HG03280 (cell line): ENCODE measurements around the gene MRPL36.
A peak's percentile ranks its signal among the peaks of the same experiment; 100 is the strongest.

ENCODE experiments used
- ATAC-seq: cut with Tn5 transposase; IDR thresholded peaks from one replicate; pipeline ENCODE4 v1.9.1; 2021; ENCODE audit warnings: mild to moderate bottlenecking, moderate library complexity; ENCODE audit not compliant: unreplicated experiment

The MRPL36 gene

GRCh38 chr5:1782385-1783215 lies 17.0 kb downstream of the MRPL36 start:
- ATAC-seq: no peak

- ATAC-seq: no peak
These were observed 17.8 kb downstream of the MRPL36 start for GRCh38 chr5:1781726-1782384.

- ATAC-seq: no peak
These were observed 18.5 kb downstream of the MRPL36 start for GRCh38 chr5:1781107-1781506.

GRCh38 chr5:1780614-1780930 lies 19.1 kb downstream of the MRPL36 start:
- no peak for ATAC-seq

- no peak for ATAC-seq
These were observed 19.6 kb downstream of the MRPL36 start for GRCh38 chr5:1779782-1780613.

- no peak for ATAC-seq
These were observed 20.5 kb downstream of the MRPL36 start for GRCh38 chr5:1779021-1779680.

GRCh38 chr5:1778138-1779020 lies 21.3 kb downstream of the MRPL36 start:
- no peak for ATAC-seq

- ATAC-seq: no peak
These were observed 22.1 kb downstream of the MRPL36 start for GRCh38 chr5:1777281-1778137.

GRCh38 chr5:1776831-1777230 lies 22.8 kb downstream of the MRPL36 start:
- no peak for ATAC-seq

- peak; percentile 52 for ATAC-seq
These were observed 27.0 kb downstream of the MRPL36 start for GRCh38 chr5:1772634-1773033.

- no peak for ATAC-seq
These were observed 28.2 kb downstream of the MRPL36 start for GRCh38 chr5:1771149-1772065.

- ATAC-seq: no peak
These were observed 29.2 kb downstream of the MRPL36 start for GRCh38 chr5:1770443-1770802.

- no peak for ATAC-seq
These were observed 29.7 kb downstream of the MRPL36 start for GRCh38 chr5:1769752-1770442.

GRCh38 chr5:1769017-1769640 lies 30.5 kb downstream of the MRPL36 start:
- no peak for ATAC-seq

- no peak for ATAC-seq
These were observed 31.2 kb downstream of the MRPL36 start for GRCh38 chr5:1768283-1769000.

GRCh38 chr5:1767524-1768282 lies 31.9 kb downstream of the MRPL36 start:
- ATAC-seq: no peak
